ENCODE data around the gene GFM2.
"Not testable (repeated sequence)": the region's sequence is repeated elsewhere in the genome, so short reads cannot be mapped to it uniquely, and the experiment has no call there.

GFM2 gene

DNA sequence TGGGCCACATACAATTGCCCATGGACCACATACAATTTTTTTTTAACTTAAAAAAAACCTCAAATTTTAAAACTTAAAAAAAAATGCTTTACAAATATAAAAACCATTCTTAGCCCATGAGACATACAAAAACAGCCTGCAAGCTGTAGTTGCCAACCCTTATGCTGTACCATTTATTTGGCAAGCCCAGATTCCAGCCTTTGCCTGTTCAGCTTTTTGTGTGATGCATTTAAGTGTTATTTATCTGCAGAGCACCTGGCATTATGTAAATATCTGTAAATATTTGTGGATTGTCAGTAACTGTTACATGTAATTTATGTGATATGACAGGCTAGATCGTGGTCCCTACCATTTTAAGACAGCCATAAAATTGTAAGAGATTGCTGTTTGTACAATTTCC, 49.3 kb downstream of the GFM2 start:
- DNase-seq (ENCODE audit: low spot score): no peak

DNA sequence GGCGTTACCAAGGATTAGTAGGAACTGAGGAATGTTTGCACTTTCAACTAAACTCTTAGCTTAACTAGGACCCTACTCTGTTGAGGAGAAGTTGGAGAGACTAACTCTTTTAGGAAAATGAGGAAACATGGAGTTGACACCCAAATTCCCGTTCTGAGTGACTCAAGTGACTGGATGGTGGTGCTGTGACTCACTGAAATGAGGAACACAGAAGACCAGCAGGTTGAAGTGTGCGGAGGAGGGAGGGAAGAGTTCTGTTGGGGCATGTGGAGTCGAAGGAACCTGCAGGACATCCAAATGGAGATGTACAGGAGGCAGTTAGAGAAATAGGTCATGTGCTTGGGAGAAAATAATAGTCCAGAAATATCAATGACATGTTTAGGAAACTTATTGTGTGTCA, 73.7 kb downstream of the GFM2 start:
- DNase-seq (ENCODE audit: low spot score): no peak

DNA sequence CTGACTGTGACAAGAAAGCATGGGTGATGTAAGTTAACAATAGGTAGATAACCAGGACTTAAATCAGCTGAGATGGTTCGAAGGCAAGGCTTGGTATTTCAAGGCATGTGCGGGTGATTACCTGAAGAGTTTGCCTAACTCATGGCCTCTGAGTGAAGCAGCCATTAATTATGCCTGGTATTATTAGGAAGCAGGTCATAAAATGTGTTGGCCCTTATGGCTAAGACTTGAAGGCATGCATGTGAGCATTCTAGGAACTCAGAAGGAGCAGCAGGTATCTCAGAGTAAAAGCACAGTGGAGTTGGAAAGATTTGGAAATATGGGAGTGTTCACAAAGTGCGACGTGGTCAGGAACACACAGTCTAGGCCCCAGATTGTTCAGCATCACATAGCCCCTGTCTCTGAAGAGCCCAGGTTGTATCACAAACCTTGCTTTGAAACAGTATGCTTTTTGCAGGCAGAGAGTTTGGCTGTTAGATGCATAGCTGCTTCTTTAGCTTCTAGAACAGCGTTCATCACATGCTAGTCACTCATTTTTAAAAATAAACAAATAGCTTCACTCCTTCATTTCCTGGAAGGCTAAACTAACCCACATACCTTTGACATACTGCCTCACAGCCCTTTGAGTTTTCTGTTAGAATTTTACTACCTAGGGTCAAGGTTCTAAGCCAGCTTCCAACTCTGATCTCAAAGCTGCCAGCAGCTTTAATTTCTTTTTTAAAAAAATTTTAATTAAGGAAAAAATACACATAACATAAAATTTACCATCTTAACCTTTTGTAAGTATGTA, 79.8 kb downstream of the GFM2 start:
- no peak for DNase-seq (ENCODE audit: low spot score)

DNA sequence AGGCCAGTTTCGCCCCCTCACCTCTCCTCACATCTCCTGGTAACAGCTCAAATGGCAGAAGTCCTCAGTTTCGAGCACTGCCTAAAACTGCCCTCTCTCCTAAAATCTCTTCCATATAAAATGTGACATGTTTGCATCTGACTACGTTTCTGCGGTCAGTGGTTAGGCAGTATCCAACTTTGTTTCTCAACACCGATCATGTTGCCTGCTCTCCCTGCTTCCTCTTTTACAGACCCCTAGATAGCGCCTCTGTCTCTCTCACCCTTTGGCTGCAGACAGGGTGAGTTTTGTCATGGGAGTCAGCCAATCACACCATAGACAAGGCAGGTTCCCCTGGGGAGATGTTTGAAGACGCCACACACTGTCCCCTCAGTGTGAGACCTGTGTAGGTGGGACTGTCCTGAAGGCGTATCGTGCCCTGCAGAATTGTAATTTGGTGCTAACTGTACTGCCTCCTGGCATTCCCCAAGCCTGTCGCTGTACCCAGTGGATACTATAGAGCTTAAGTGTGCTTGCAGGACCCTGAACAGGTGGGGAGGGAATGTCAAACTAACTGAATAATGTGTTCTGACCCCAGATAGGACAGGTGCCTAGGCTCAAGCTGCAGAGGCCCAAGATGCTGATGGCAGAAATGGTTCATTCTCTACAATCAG, 80.8 kb downstream of the GFM2 start:
- DNase-seq (ENCODE audit: low spot score): no peak

DNA sequence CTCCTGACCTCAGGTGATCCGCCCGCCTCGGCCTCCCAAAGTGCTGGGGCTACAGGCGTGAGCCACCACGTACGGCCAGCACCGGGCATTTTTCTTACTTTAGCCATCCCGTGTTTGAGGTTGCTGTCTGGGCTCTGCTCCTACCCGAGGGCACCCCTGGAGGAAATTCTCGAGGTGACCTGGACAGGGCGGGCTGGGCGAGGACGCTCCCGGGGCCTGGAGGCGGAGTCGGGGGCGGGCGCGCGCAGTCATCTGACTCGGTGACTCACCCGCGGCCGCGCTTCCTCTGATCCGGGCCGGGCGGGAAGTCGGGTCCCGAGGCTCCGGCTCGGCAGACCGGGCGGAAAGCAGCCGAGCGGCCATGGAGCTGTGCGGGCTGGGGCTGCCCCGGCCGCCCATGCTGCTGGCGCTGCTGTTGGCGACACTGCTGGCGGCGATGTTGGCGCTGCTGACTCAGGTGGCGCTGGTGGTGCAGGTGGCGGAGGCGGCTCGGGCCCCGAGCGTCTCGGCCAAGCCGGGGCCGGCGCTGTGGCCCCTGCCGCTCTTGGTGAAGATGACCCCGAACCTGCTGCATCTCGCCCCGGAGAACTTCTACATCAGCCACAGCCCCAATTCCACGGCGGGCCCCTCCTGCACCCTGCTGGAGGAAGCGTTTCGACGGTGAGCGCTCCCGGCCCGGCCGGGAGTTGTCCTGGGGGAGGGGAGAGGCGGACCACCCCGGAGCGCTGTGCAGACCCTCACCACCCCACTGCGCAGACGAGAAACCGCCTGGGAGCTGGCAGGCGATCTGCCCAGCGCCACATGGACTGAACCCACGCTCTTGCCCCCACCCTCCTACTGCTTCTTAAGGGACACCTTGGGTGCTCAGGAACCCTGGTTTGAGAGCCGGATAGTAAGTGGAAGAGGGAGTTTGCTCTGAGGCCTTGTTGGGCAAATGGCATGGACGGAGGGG, 81.7 kb downstream of the GFM2 start, which contains the start of gene HEXB:
Gene HEXB, plus strand, starts transcription at position 334 of the 952 bp plus-strand sequence. Its CDS starts 28 bp downstream, at position 362.
- peak; percentile 84 for DNase-seq (ENCODE audit: low spot score)

DNA sequence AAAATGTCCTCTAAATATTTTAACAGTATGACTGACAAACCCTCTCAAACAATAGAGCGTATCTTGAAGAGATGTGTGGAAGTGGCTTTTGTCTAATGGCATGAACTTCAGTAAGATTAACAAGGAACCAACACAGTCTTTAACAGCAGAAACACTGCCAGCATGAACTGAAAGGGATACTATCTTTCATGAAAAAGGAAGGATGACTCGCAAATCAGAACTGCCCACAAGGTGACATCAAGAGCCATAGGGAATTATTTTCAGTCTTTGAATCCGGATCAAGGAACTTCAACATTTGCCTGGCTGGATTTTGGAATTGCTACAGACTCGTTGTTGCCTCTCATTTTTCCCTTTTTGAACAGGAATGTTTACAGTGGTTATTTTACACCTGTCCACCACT, 87.0 kb downstream of the GFM2 start:
- no peak for DNase-seq (ENCODE audit: low spot score)

DNA sequence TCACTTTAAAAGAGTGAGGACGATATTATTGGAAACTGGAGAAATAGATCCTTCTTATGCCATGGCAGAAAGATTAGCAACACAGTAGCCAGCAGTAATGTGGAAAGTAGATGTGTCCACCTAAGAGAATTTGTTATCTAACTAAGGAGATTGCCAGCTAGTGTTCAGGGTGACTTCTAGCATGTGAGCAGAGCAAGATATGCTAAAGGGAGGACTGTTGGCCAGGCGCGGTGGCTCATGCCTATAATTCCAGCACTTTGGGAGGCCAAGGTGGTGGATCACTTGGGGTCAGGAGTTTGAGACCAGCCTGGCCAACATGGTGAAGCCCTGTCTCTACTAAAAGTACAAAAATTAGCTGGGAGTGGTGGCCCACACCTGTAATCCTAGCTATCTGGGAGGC, 87.6 kb downstream of the GFM2 start:
- not testable (repeated sequence) for DNase-seq (ENCODE audit: low spot score)

DNA sequence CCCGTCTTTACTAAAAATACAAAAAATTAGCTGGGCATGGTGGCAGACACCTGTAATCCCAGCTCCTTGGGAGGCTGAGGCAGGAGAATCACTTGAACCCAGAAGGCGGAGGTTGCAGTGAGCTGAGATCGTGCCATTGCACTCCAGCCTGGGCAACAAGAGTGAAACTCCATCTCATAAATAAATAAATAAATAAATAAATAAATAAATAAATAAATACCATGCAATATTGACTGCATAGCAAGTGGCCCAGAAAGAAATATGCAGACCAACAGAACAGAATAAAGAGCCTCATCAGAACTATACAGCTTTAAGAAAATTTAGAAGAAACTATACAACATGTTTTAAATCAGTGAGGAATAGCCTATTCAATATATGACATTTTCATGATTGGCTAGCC, 88.8 kb downstream of the GFM2 start:
- DNase-seq (ENCODE audit: low spot score): not testable (repeated sequence)

DNA sequence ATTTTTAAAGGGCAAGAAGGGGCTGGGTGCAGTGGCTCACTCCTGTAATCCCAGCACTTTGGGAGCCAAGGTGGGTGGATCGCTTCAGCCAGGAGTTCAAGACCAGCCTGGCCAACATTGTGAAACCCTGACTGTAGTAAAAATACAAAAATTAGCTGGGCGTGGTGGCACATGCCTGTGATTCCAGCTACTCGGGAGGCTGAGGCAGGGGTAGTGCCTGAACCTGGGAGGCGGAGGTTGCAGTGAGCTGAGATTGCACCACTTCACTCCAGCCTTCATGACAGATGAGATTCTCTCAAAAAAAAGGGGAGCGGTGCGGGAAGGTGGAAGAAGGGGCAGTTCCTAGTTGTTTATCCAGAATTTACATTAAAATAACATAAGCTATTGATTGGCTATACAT, 90.5 kb downstream of the GFM2 start:
- DNase-seq (ENCODE audit: low spot score): not testable (repeated sequence)

DNA sequence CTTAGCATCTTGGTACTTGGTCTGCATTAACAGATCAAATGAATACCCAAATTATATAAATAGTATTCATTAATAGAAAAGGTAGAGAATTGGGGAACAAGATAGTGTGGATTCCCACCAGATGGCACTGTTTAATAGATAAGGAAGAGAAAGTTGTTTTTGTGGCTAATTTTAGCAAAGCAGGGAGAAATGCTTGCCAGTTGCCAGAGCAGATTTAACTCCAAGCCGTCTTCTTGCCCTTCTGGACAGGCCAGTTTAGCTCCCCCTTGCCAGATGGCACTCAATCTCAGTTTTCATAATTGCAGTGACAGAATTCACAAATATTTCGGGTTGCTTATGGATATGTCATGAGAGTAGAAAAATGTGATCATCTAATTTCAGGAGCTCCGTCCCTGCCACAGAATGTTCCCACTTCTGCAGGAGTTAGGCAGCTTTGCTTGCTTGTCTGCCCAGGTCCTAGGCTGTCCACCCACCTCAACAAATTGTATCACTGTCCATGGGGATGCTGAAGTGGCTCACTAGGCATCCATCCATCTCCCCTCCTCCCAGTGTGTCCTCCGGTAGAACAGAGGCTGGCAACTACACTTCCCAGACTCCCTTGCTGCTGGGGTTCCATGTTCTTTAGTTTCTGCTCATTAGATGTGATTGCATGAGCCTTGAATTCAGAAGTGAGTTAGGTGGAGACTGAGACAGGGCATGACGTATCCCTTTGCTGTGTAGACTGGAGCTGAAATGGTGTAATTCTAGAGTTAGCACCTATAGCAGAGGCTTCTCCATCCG, 93.7 kb downstream of the GFM2 start:
- DNase-seq (ENCODE audit: low spot score): peak; percentile 38

DNA sequence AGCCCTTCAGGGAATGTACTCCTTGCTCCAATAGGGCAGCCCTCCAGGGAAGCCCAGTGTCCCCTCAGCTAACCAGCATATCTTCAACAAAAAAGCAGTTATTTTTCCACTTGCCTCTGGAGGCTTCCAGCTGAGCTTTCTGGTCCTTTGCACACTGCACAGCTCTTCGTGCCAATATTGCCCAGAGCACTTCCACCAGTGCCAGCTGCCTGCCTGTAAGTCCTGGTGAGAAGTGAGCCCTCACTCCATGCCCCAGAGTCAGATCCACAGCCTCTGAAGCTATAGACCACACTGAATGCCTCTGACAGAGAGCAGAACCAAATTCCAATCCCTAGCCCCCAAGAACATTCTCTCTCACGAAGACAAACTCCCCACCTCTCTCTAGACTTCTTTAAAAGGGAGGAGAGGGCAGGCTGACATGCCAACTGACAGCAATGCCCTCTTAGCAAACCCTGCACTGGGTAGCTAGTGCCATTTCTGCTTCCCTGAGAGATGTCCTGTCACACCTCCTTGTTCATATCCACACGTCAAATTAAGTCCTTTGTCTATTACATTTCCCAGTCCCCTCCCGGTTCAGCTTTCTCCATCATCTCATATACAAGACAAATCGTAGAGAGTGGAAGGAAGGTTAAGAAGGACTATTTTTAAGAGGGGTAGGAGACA, 94.6 kb downstream of the GFM2 start:
- no peak for DNase-seq (ENCODE audit: low spot score)

All from kidney capillary endothelial cell (primary cell).